ENCODE data around the gene KRTAP2-3.
"Not testable (repeated sequence)": the region's sequence is repeated elsewhere in the genome, so short reads cannot be mapped to it uniquely, and the experiment has no call there.

The KRTAP2-3 gene

DNA sequence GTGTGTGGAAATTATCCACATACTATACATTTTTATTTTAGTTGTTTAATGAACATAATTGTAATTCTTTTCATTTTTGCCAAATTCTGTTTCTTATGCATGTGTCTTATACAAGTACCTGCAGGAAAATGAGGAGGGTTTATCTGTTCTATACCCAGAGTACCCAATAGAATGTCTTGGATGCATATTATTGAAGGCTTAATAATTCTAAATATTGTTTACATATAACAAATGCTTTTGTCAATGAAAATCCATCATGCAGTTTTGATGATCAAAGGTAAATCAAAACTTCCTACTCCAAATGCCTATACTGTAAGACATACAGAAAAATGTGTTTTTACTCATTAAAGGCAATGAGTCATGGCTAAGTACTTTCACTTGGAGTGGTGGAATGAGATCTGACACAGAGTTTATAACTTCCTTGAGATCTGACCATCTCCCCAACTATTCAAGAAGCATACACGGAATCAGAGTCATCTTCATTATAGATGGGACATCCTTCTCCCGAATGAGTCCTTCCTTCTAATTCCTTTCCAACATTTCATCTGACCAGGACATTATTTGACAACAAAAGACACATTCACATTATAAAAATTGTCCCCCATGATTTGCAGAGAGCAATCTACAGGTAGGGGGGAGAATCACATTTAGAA, 44.6 kb upstream of the KRTAP2-3 start:
- H3K4me3 ChIP-seq (ENCODE audit: insufficient read depth in 1 of 2, low read depth in 1 of 2, low read length in 2 of 2); H2BK15ac ChIP-seq (ENCODE audit: low read depth, poor library complexity, severe bottlenecking); H2AFZ ChIP-seq (ENCODE audit: low read depth, low read length); H2BK12ac ChIP-seq (ENCODE audit: low read length in 2 of 2); H2BK5ac ChIP-seq (ENCODE audit: low read depth, low read length, poor library complexity, severe bottlenecking); H3K9me3 ChIP-seq (ENCODE audit: control insufficient read depth, low read length); H3K23ac ChIP-seq (ENCODE audit: low read length in 2 of 2); H4K91ac ChIP-seq (ENCODE audit: low read length); H3K36me3 ChIP-seq (ENCODE audit: control insufficient read depth in 1 of 2, insufficient read depth in 2 of 2, low read depth in 1 of 2, low read length in 2 of 2); H3K14ac ChIP-seq (ENCODE audit: low read length in 2 of 2); H3K4me2 ChIP-seq (ENCODE audit: low read length, poor library complexity, severe bottlenecking); H3K79me1 ChIP-seq (replicated peaks; ENCODE audit: low read length, poor library complexity, severe bottlenecking); H3K18ac ChIP-seq (ENCODE audit: low read depth in 1 of 2, low read length in 2 of 2); H2BK120ac ChIP-seq (ENCODE audit: low read depth, low read length); H2AK5ac ChIP-seq (ENCODE audit: low read length, severe bottlenecking); H3K27me3 ChIP-seq (ENCODE audit: control insufficient read depth in 1 of 2, insufficient read depth in 1 of 2, low read length in 2 of 2); H3K4me1 ChIP-seq (ENCODE audit: control insufficient read depth, insufficient read depth, low read depth, low read length); H4K8ac ChIP-seq (ENCODE audit: low read length); H3K4ac ChIP-seq (ENCODE audit: low read depth in 1 of 2, low read length in 2 of 2); H3K9ac ChIP-seq (ENCODE audit: low read length): not testable (repeated sequence)
- H3K27ac ChIP-seq (ENCODE audit: low read length, poor library complexity, severe bottlenecking): peak overlapping the region; percentile 75
- WGBS: no CpG with 5 or more reads among the region's 2 CpGs
- peak; percentile 42 for DNase-seq

GRCh38 chr17:41103896-41104295, 44.0 kb upstream of the KRTAP2-3 start:
- H2BK5ac ChIP-seq (ENCODE audit: low read depth, low read length, poor library complexity, severe bottlenecking): no peak overlapping the region
- DNase-seq: peak; percentile 13
- H2AK5ac ChIP-seq (ENCODE audit: low read length, severe bottlenecking): no peak overlapping the region
- H3K27me3 ChIP-seq (ENCODE audit: control insufficient read depth in 1 of 2, insufficient read depth in 1 of 2, low read length in 2 of 2): no peaks in the 10 kb centered on the region
- no peak overlapping the region for H4K91ac ChIP-seq (ENCODE audit: low read length)
- H2BK15ac ChIP-seq (ENCODE audit: low read depth, poor library complexity, severe bottlenecking): no peak overlapping the region
- H3K14ac ChIP-seq (ENCODE audit: low read length in 2 of 2): no peak overlapping the region
- H3K18ac ChIP-seq (ENCODE audit: low read depth in 1 of 2, low read length in 2 of 2): no peak overlapping the region
- no peaks in the 10 kb centered on the region for H3K79me1 ChIP-seq (replicated peaks; ENCODE audit: low read length, poor library complexity, severe bottlenecking)
- H3K9ac ChIP-seq (ENCODE audit: low read length): no peak overlapping the region
- no peak overlapping the region for H3K4ac ChIP-seq (ENCODE audit: low read depth in 1 of 2, low read length in 2 of 2)
- H3K23ac ChIP-seq (ENCODE audit: low read length in 2 of 2): no peak overlapping the region
- H2BK120ac ChIP-seq (ENCODE audit: low read depth, low read length): no peak overlapping the region
- H3K36me3 ChIP-seq (ENCODE audit: control insufficient read depth in 1 of 2, insufficient read depth in 2 of 2, low read depth in 1 of 2, low read length in 2 of 2): no peaks in the 10 kb centered on the region
- no peak overlapping the region for H3K4me3 ChIP-seq (ENCODE audit: insufficient read depth in 1 of 2, low read depth in 1 of 2, low read length in 2 of 2)
- no peak overlapping the region for H4K8ac ChIP-seq (ENCODE audit: low read length)
- H2BK12ac ChIP-seq (ENCODE audit: low read length in 2 of 2): no peak overlapping the region
- peaks cover 9% of the 10 kb centered on the region for H3K4me1 ChIP-seq (ENCODE audit: control insufficient read depth, insufficient read depth, low read depth, low read length)
- H2AFZ ChIP-seq (ENCODE audit: low read depth, low read length): no peak overlapping the region
- H3K9me3 ChIP-seq (ENCODE audit: control insufficient read depth, low read length): no peaks in the 10 kb centered on the region
- H3K27ac ChIP-seq (ENCODE audit: low read length, poor library complexity, severe bottlenecking): peak overlapping the region; percentile 83
- no peak overlapping the region for H3K4me2 ChIP-seq (ENCODE audit: low read length, poor library complexity, severe bottlenecking)
- no CpG with 5 or more reads among the region's 1 CpG for WGBS

GRCh38 chr17:41101586-41102259, 41.8 kb upstream of the KRTAP2-3 start, which contains the start of gene KRTAP4-16:
KRTAP4-16 (minus strand) TSS chr17:41102209; CDS start chr17:41102209, 0 bp downstream.
- peak within 1 kb of the TSS in 1 of 2 experiments; percentile 60 for H3K23ac ChIP-seq (ENCODE audit: low read length in 2 of 2)
- H3K14ac ChIP-seq (ENCODE audit: low read length in 2 of 2): peak within 1 kb of the TSS in 1 of 2 experiments; percentile 77
- H2BK12ac ChIP-seq (ENCODE audit: low read length in 2 of 2): no peak within 1 kb of the TSS
- H4K91ac ChIP-seq (ENCODE audit: low read length): peak within 1 kb of the TSS; percentile 23
- no peak within 1 kb of the TSS for H2BK120ac ChIP-seq (ENCODE audit: low read depth, low read length)
- H3K4ac ChIP-seq (ENCODE audit: low read depth in 1 of 2, low read length in 2 of 2): no peak within 1 kb of the TSS
- no peaks in the 10 kb centered on the region for H3K79me1 ChIP-seq (replicated peaks; ENCODE audit: low read length, poor library complexity, severe bottlenecking)
- no peak within 1 kb of the TSS for H3K27ac ChIP-seq (ENCODE audit: low read length, poor library complexity, severe bottlenecking)
- no peak within 1 kb of the TSS for H2AFZ ChIP-seq (ENCODE audit: low read depth, low read length)
- no peak within 1 kb of the TSS for H3K4me3 ChIP-seq (ENCODE audit: insufficient read depth in 1 of 2, low read depth in 1 of 2, low read length in 2 of 2)
- no peak within 1 kb of the TSS for H3K4me2 ChIP-seq (ENCODE audit: low read length, poor library complexity, severe bottlenecking)
- no peaks in the 10 kb centered on the region for H3K36me3 ChIP-seq (ENCODE audit: control insufficient read depth in 1 of 2, insufficient read depth in 2 of 2, low read depth in 1 of 2, low read length in 2 of 2)
- 68% methylated on average over 9 of the region's 10 CpGs for WGBS
- peaks cover 17% of the 10 kb centered on the region for H3K4me1 ChIP-seq (ENCODE audit: control insufficient read depth, insufficient read depth, low read depth, low read length)
- H3K18ac ChIP-seq (ENCODE audit: low read depth in 1 of 2, low read length in 2 of 2): no peak within 1 kb of the TSS
- H3K9me3 ChIP-seq (ENCODE audit: control insufficient read depth, low read length): no peaks in the 10 kb centered on the region
- no peak for DNase-seq
- H4K8ac ChIP-seq (ENCODE audit: low read length): no peak within 1 kb of the TSS
- no peak within 1 kb of the TSS for H3K9ac ChIP-seq (ENCODE audit: low read length)
- no peak within 1 kb of the TSS for H2BK15ac ChIP-seq (ENCODE audit: low read depth, poor library complexity, severe bottlenecking)
- H3K27me3 ChIP-seq (ENCODE audit: control insufficient read depth in 1 of 2, insufficient read depth in 1 of 2, low read length in 2 of 2): no peaks in the 10 kb centered on the region
- H2BK5ac ChIP-seq (ENCODE audit: low read depth, low read length, poor library complexity, severe bottlenecking): no peak within 1 kb of the TSS
- no peak within 1 kb of the TSS for H2AK5ac ChIP-seq (ENCODE audit: low read length, severe bottlenecking)

GRCh38 chr17:41099682-41100480, 40.0 kb upstream of the KRTAP2-3 start:
- H3K79me1 ChIP-seq (replicated peaks; ENCODE audit: low read length, poor library complexity, severe bottlenecking); H3K18ac ChIP-seq (ENCODE audit: low read depth in 1 of 2, low read length in 2 of 2); H3K4ac ChIP-seq (ENCODE audit: low read depth in 1 of 2, low read length in 2 of 2); H2BK120ac ChIP-seq (ENCODE audit: low read depth, low read length); H3K4me2 ChIP-seq (ENCODE audit: low read length, poor library complexity, severe bottlenecking); H3K9me3 ChIP-seq (ENCODE audit: control insufficient read depth, low read length); H3K27me3 ChIP-seq (ENCODE audit: control insufficient read depth in 1 of 2, insufficient read depth in 1 of 2, low read length in 2 of 2); H2AFZ ChIP-seq (ENCODE audit: low read depth, low read length); H3K4me3 ChIP-seq (ENCODE audit: insufficient read depth in 1 of 2, low read depth in 1 of 2, low read length in 2 of 2); H4K91ac ChIP-seq (ENCODE audit: low read length); H2BK15ac ChIP-seq (ENCODE audit: low read depth, poor library complexity, severe bottlenecking); H2BK12ac ChIP-seq (ENCODE audit: low read length in 2 of 2); H3K36me3 ChIP-seq (ENCODE audit: control insufficient read depth in 1 of 2, insufficient read depth in 2 of 2, low read depth in 1 of 2, low read length in 2 of 2); H3K14ac ChIP-seq (ENCODE audit: low read length in 2 of 2); H4K8ac ChIP-seq (ENCODE audit: low read length); H3K9ac ChIP-seq (ENCODE audit: low read length); H3K23ac ChIP-seq (ENCODE audit: low read length in 2 of 2): not testable (repeated sequence)
- peaks cover 13% of the 10 kb centered on the region for H3K4me1 ChIP-seq (ENCODE audit: control insufficient read depth, insufficient read depth, low read depth, low read length)
- WGBS: 82% methylated on average over 6 of the region's 7 CpGs
- H2BK5ac ChIP-seq (ENCODE audit: low read depth, low read length, poor library complexity, severe bottlenecking): peak overlapping the region; percentile 31
- peak overlapping the region; percentile 51 for H3K27ac ChIP-seq (ENCODE audit: low read length, poor library complexity, severe bottlenecking)
- peak overlapping the region; percentile 97 for H2AK5ac ChIP-seq (ENCODE audit: low read length, severe bottlenecking)
- DNase-seq: peak; percentile 45

Data from mesenchymal stem cell (in vitro differentiated cells and primary cell).